Measurements from ENCODE around the gene UBE2Z. TPM values are rescaled to one million over a fixed set of nuclear protein-coding genes. Genes with fewer than 3 reads are reported as not detected.

Gene UBE2Z
- total and polyA plus RNA-seq, 9 of the 15 experiments (the other 6 are each of a cell fraction or from before 2014, with no cell fraction given) = 11.8 to 89.0 (median 38.2) TPM

DNA sequence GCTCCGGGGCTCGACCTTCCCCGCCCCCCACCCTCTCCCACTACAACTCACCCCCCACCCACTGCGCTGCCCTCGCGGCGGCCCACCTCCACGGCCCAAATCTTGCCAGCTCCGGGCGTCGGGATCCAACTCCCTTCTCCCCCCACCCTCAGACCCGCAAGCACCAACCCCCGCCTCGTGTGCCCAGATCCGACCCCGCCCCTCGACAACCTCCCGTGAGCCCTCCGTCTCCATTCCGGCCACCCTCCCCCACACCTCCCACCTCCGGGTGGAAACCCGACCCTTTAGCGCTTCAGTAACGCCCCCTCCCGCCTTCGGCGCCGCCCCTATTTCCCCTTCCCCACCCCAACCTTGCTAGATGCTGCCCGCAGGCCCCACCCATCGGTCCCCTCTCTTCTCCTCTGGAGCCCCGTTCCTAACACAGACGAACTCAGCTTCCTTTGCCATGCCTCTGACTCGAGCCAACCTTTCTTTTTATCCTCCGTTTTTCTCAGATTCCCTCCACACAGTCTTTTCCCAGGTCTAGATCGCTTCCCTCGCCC lies 717 bp downstream of the UBE2Z start (continued):
- no peak for TF ChIP-seq SNRNP70 (optimal IDR thresholded peaks at IDR 0.05; ENCODE audit: low read depth, low read length)
- TF ChIP-seq, protein P1, sequence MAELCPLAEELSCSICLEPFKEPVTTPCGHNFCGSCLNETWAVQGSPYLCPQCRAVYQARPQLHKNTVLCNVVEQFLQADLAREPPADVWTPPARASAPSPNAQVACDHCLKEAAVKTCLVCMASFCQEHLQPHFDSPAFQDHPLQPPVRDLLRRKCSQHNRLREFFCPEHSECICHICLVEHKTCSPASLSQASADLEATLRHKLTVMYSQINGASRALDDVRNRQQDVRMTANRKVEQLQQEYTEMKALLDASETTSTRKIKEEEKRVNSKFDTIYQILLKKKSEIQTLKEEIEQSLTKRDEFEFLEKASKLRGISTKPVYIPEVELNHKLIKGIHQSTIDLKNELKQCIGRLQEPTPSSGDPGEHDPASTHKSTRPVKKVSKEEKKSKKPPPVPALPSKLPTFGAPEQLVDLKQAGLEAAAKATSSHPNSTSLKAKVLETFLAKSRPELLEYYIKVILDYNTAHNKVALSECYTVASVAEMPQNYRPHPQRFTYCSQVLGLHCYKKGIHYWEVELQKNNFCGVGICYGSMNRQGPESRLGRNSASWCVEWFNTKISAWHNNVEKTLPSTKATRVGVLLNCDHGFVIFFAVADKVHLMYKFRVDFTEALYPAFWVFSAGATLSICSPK (IDR thresholded peaks at IDR 0.05; ENCODE audit: borderline replicate concordance) = peak; percentile 55; the same call in 1 of the 2 replicates
- TF ChIP-seq NFE2L1 (tag; IDR thresholded peaks at IDR 0.05; ENCODE audit: borderline replicate concordance, low read depth) = no peak
- no peak for TF ChIP-seq ZNF175 (CRISPR knock-in tag; IDR thresholded peaks at IDR 0.05; ENCODE audit: low read depth)
- TF ChIP-seq, protein P2, sequence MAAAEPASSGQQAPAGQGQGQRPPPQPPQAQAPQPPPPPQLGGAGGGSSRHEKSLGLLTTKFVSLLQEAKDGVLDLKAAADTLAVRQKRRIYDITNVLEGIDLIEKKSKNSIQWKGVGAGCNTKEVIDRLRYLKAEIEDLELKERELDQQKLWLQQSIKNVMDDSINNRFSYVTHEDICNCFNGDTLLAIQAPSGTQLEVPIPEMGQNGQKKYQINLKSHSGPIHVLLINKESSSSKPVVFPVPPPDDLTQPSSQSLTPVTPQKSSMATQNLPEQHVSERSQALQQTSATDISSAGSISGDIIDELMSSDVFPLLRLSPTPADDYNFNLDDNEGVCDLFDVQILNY (CRISPR knock-in tag; IDR thresholded peaks at IDR 0.05) = no peak
- TF ChIP-seq SRSF9 (IDR thresholded peaks at IDR 0.05; ENCODE audit: borderline replicate concordance, low read depth, low read length) = no peak
- TF ChIP-seq ZNF232 (CRISPR knock-in tag; IDR thresholded peaks at IDR 0.05) = no peak
- TF ChIP-seq MED1 (CRISPR knock-in tag; IDR thresholded peaks at IDR 0.05; ENCODE audit: borderline replicate concordance) = no peak
- TF ChIP-seq HNRNPLL (IDR thresholded peaks at IDR 0.05; ENCODE audit: low read depth, low read length, poor library complexity, severe bottlenecking) = no peak
- TF ChIP-seq, protein P3, sequence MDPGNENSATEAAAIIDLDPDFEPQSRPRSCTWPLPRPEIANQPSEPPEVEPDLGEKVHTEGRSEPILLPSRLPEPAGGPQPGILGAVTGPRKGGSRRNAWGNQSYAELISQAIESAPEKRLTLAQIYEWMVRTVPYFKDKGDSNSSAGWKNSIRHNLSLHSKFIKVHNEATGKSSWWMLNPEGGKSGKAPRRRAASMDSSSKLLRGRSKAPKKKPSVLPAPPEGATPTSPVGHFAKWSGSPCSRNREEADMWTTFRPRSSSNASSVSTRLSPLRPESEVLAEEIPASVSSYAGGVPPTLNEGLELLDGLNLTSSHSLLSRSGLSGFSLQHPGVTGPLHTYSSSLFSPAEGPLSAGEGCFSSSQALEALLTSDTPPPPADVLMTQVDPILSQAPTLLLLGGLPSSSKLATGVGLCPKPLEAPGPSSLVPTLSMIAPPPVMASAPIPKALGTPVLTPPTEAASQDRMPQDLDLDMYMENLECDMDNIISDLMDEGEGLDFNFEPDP (CRISPR knock-in tag; IDR thresholded peaks at IDR 0.05) = no peak
- no peak for TF ChIP-seq KDM1A (IDR thresholded peaks at IDR 0.05)
- TF ChIP-seq BHLHE40 (IDR thresholded peaks at IDR 0.05; ENCODE audit: low read length) = peak; percentile 30; the same call in 1 of the 2 replicates
- peak; percentile 92 for TF ChIP-seq ZBTB7A (IDR thresholded peaks at IDR 0.05; ENCODE audit: borderline replicate concordance, control insufficient read depth, low read depth, low read length)
- TF ChIP-seq KAT2B (IDR thresholded peaks at IDR 0.05; ENCODE audit: low read depth, low read length) = no peak
- no peak for TF ChIP-seq HDAC8 (tag; IDR thresholded peaks at IDR 0.05)
- TF ChIP-seq TAL1 (IDR thresholded peaks at IDR 0.05) = no peak
- TF ChIP-seq, protein P4, sequence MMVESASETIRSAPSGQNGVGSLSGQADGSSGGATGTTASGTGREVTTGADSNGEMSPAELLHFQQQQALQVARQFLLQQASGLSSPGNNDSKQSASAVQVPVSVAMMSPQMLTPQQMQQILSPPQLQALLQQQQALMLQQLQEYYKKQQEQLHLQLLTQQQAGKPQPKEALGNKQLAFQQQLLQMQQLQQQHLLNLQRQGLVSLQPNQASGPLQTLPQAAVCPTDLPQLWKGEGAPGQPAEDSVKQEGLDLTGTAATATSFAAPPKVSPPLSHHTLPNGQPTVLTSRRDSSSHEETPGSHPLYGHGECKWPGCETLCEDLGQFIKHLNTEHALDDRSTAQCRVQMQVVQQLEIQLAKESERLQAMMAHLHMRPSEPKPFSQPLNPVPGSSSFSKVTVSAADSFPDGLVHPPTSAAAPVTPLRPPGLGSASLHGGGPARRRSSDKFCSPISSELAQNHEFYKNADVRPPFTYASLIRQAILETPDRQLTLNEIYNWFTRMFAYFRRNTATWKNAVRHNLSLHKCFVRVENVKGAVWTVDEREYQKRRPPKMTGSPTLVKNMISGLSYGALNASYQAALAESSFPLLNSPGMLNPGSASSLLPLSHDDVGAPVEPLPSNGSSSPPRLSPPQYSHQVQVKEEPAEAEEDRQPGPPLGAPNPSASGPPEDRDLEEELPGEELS (CRISPR knock-in tag; IDR thresholded peaks at IDR 0.05; ENCODE audit: borderline replicate concordance) = no peak
- no peak for TF ChIP-seq NFIC (IDR thresholded peaks at IDR 0.05)
- TF ChIP-seq, protein P5, sequence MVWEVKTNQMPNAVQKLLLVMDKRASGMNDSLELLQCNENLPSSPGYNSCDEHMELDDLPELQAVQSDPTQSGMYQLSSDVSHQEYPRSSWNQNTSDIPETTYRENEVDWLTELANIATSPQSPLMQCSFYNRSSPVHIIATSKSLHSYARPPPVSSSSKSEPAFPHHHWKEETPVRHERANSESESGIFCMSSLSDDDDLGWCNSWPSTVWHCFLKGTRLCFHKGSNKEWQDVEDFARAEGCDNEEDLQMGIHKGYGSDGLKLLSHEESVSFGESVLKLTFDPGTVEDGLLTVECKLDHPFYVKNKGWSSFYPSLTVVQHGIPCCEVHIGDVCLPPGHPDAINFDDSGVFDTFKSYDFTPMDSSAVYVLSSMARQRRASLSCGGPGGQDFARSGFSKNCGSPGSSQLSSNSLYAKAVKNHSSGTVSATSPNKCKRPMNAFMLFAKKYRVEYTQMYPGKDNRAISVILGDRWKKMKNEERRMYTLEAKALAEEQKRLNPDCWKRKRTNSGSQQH (CRISPR knock-in tag; IDR thresholded peaks at IDR 0.05) = no peak
- TF ChIP-seq SMARCC2 (IDR thresholded peaks at IDR 0.05; ENCODE audit: low read depth) = no peak
- TF ChIP-seq ZNF830 (CRISPR knock-in tag; IDR thresholded peaks at IDR 0.05) = no peak
